ENCODE results near the gene PKP3. TPM values are rescaled to one million over a fixed set of nuclear protein-coding genes. Genes with fewer than 3 reads are reported as not detected.

The PKP3 gene
- total RNA-seq, 1 donor from 2014 or later, result not detected

DNA sequence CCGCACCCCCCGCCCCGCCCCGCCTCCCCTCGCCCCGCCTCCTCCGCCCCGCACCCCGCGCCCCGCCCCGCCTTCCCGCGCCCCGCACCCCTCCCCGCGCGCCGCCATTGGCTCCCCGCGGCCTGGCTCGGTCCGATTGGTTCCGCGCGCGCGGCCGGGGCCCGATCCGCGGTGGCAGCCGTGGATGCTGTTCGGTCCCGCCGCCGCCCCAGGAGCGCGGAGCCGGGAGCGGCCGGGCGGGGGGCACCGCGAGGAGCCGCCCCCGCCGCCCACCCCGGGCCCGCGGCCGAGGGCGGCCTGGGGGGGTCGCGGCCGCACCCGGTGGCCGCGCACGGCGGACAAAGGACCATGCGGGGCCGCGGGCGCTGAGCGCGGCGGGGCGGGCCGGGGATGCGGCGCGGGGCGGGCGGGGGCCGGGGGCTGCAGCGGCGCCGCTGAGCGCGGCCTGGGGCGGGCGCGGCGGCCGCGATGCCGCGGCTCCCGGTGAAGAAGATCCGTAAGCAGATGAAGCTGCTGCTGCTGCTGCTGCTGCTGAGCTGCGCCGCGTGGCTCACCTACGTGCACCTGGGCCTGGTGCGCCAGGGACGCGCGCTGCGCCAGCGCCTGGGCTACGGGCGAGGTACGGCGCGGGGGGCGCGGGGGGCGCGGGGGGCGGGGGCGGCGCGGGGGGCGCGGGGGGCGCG is 24.5 kb upstream of the PKP3 start, which contains the start of gene B4GALNT4:
TSS of gene B4GALNT4 (plus strand) at position 164 of the 683 bp plus-strand sequence. CDS start at position 469, 305 bp downstream.
- Histone ChIP-seq H3K27me3 (peaks cover 18% of the 10 kb centered on the region), H3K36me3 (no peaks in the 10 kb centered on the region), H3K27ac (no peak within 1 kb of the TSS), H3K9me3 (no peaks in the 10 kb centered on the region), H3K4me3 (peak within 1 kb of the TSS in 1 of 2 donors; percentile 43), H3K4me1 (peaks cover 0 to 5% of the 10 kb centered on the region in 2 donors)
- TF ChIP-seq, protein P1, sequence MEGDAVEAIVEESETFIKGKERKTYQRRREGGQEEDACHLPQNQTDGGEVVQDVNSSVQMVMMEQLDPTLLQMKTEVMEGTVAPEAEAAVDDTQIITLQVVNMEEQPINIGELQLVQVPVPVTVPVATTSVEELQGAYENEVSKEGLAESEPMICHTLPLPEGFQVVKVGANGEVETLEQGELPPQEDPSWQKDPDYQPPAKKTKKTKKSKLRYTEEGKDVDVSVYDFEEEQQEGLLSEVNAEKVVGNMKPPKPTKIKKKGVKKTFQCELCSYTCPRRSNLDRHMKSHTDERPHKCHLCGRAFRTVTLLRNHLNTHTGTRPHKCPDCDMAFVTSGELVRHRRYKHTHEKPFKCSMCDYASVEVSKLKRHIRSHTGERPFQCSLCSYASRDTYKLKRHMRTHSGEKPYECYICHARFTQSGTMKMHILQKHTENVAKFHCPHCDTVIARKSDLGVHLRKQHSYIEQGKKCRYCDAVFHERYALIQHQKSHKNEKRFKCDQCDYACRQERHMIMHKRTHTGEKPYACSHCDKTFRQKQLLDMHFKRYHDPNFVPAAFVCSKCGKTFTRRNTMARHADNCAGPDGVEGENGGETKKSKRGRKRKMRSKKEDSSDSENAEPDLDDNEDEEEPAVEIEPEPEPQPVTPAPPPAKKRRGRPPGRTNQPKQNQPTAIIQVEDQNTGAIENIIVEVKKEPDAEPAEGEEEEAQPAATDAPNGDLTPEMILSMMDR (IDR thresholded peaks at IDR 0.05), result no peak
- no peak for DNase-seq (ENCODE audit: low spot score in 2 of 2)
- intact Hi-C loops (cut with DNase I), result no loop called here

GRCh38 chr11:370070-370941 is 23.7 kb upstream of the PKP3 start:
- H3K9me3 ChIP-seq, result no peaks in the 10 kb centered on the region
- peaks cover 0 to 5% of the 10 kb centered on the region in 2 donors for H3K4me1 ChIP-seq
- intact Hi-C loops (cut with DNase I), result no loop called here
- H3K36me3 ChIP-seq, result no peaks in the 10 kb centered on the region
- H3K27ac ChIP-seq, result no peak overlapping the region
- no peak for DNase-seq (ENCODE audit: low spot score in 2 of 2)
- TF ChIP-seq, protein P1 (IDR thresholded peaks at IDR 0.05), result no peak
- H3K27me3 ChIP-seq, result peaks cover 18% of the 10 kb centered on the region
- no peak overlapping the region for H3K4me3 ChIP-seq

DNA sequence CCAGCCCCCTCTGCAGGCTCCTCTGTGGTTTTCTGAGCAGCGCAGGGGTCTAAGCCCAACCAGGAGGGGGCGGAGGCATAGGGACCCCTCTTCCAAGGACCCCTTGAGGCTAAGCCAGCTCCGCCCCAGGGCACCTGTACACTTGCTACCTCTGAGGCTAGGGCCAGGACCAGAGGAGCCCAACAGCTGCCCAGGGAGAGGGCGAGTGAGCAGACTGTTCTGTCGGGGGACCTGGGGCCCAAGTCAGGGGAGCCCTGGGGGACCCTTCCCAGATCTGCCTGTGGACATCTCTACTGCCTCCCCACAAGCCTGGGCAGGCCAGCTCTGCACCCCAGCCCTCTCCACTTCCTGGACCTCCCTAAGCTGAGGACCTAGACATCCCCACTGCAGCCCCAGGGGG is 23.0 kb upstream of the PKP3 start:
- peaks cover 18% of the 10 kb centered on the region for H3K27me3 ChIP-seq
- H3K27ac ChIP-seq, result no peak overlapping the region
- no peak overlapping the region for H3K4me3 ChIP-seq
- H3K36me3 ChIP-seq, result no peaks in the 10 kb centered on the region
- peaks cover 0 to 5% of the 10 kb centered on the region in 2 donors for H3K4me1 ChIP-seq
- no peak for DNase-seq (ENCODE audit: low spot score in 2 of 2)
- no peaks in the 10 kb centered on the region for H3K9me3 ChIP-seq
- TF ChIP-seq, protein P1 (IDR thresholded peaks at IDR 0.05), result no peak
- intact Hi-C loops (cut with DNase I), result no loop called here

DNA sequence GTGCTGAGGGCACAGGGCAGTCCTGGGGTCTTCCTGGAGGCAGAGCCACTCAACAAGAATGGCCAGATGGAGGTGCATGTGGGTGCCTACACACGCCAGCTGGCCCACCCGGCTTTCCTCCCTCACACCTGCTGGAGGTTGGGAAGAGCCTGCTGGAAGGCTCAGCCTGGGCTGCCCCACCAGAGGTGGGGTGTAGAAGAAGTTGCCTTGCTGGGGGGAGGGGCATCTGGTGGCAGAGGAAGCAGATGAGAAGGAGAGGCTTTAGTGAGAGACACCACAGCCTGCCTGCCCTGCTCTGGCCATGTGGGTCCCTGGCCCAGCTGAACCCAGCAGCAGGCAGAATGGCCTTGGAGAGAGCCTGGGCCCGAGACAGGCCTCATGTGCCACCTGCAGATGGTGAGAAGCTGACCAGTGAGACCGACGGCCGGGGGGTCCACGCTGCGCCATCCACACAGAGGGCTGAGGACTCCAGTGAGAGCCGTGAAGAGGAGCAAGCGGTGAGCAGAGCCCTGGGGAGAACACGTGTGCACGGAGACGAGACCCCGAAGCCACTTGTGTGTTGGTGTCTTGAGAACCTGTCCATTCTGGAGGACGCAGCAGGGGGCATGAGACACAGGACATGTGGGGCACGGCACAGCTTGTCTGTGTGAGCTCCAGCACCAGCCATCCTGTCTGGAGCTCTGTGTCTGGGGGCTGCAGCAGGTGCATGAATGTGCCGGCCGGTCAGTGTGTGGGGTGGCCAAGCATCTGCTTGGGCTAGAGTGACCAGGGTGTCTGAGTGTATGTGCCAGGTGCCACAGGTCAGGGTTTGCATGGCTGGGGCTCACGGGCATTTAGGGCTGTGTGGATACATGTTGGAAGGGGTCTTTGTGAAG is 22.1 kb upstream of the PKP3 start:
- Histone ChIP-seq H3K4me3 (no peak overlapping the region), H3K27ac (no peak overlapping the region), H3K4me1 (peaks cover 0 to 5% of the 10 kb centered on the region in 2 donors), H3K9me3 (no peaks in the 10 kb centered on the region), H3K27me3 (peaks cover 18% of the 10 kb centered on the region), H3K36me3 (no peaks in the 10 kb centered on the region)
- DNase-seq (ENCODE audit: low spot score in 2 of 2), result no peak
- intact Hi-C loops (cut with DNase I), result no loop called here
- TF ChIP-seq, protein P1 (IDR thresholded peaks at IDR 0.05), result no peak
